ENCODE data around the gene GSS. TPM values are rescaled to one million over a fixed set of nuclear protein-coding genes. Genes with fewer than 3 reads are reported as not detected.

GSS gene
- total and polyA plus RNA-seq, 8 donors = 18.1 to 199 (median 43.7) TPM

DNA sequence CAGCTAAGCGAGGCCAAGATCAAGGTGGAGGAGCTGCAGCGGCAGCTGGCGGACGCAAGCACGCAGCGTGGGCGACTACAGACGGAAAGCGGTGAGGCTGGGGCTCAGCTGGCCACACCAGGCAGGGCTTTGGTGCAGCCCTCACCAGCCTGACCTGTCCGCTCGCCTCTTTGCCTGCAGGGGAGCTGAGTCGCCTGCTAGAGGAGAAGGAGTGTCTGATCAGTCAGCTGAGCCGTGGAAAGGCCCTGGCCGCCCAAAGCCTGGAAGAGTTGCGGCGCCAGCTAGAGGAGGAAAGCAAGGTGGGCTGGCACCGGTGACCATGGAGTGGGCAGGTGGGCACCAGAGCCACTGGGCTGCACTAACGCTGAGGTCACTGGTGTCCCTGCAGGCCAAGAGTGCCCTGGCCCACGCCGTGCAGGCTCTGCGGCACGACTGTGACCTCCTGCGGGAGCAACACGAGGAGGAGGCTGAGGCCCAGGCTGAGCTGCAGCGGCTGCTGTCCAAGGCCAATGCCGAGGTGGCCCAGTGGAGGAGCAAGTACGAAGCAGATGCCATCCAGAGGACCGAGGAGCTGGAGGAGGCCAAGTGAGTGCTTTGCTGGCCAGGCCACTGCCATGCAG is 42.8 kb upstream of the GSS start:
- H3K36me3 ChIP-seq = peaks cover 67 to 98% (median 96%) of the 10 kb centered on the region in 4 donors
- TF ChIP-seq CTCF (IDR thresholded peaks at IDR 0.05) (no peak), EP300 (IDR thresholded peaks at IDR 0.05) (no peak), POLR2AphosphoS5 (IDR thresholded peaks at IDR 0.05) (no peak), POLR2A (IDR thresholded peaks at IDR 0.05) (no peak)
- intact Hi-C loops (cut with DNase I; ENCODE audit: low total_unique reads) = no loop called here
- no peak for DNase-seq
- H3K27ac ChIP-seq = no peak overlapping the region
- no peak overlapping the region for H3K4me3 ChIP-seq
- H3K27me3 ChIP-seq = no peaks in the 10 kb centered on the region
- H3K4me1 ChIP-seq = peaks cover 10 to 21% (median 12%) of the 10 kb centered on the region in 4 donors
- 88 to 93% (median 92%) methylated on average over 17 to 28 of the region's 28 CpGs for WGBS, 5 donors
- H3K9me3 ChIP-seq = no peaks in the 10 kb centered on the region

DNA sequence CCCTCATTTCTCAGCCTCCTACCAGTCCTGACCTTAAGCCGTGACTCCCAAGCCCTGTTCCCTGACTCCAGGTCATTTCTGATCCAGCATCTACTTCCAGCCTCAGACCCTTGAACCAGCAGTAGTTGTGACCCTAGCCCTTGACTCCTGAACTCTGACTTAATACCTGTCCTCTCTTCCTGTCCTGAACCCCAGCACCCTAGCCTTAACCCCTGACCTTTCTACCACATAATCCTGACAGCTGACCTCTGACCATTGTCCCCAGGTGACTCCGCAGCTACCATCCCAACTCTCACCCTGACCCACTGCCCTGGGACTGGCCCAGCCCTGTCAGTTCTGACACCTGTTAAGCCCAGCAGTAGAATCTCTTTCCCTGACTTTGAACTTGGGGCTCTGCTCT is 42.2 kb upstream of the GSS start:
- Histone ChIP-seq H3K27ac (no peak overlapping the region), H3K36me3 (peaks cover 62 to 98% (median 96%) of the 10 kb centered on the region in 4 donors), H3K4me1 (peaks cover 10 to 21% (median 12%) of the 10 kb centered on the region in 4 donors), H3K4me3 (peak overlapping the region in 1 of 4 donors; percentile 3), H3K27me3 (no peaks in the 10 kb centered on the region), H3K9me3 (no peaks in the 10 kb centered on the region)
- 64 to 90% (median 70%) methylated on average over 2 of the region's 2 CpGs for WGBS, 5 donors
- DNase-seq = no peak
- TF ChIP-seq POLR2AphosphoS5 (IDR thresholded peaks at IDR 0.05) (no peak), CTCF (IDR thresholded peaks at IDR 0.05) (no peak), POLR2A (IDR thresholded peaks at IDR 0.05) (no peak), EP300 (IDR thresholded peaks at IDR 0.05) (no peak)
- intact Hi-C loops (cut with DNase I; ENCODE audit: low total_unique reads) = no loop called here

- Histone ChIP-seq H3K36me3 (peaks cover 57 to 94% (median 91%) of the 10 kb centered on the region in 4 donors), H3K4me1 (peaks cover 10 to 21% (median 12%) of the 10 kb centered on the region in 4 donors), H3K27me3 (no peaks in the 10 kb centered on the region), H3K9me3 (no peaks in the 10 kb centered on the region), H3K27ac (no peak overlapping the region), H3K4me3 (peak overlapping the region in 2 of 4 donors; percentile 3 to 19)
- intact Hi-C loops (cut with DNase I; ENCODE audit: low total_unique reads) = no loop called here
- TF ChIP-seq POLR2AphosphoS5 (IDR thresholded peaks at IDR 0.05) = peak in 1 of 3 donors; percentile 39
- TF ChIP-seq POLR2A (IDR thresholded peaks at IDR 0.05) = no peak
- DNase-seq = peak; percentile 65 to 92
- 22 to 56% (median 28%) methylated on average over 27 to 39 of the region's 39 CpGs for WGBS, 5 donors
Measured at GRCh38 chr20:34997131-34997561, 41.5 kb upstream of the GSS start.

DNA sequence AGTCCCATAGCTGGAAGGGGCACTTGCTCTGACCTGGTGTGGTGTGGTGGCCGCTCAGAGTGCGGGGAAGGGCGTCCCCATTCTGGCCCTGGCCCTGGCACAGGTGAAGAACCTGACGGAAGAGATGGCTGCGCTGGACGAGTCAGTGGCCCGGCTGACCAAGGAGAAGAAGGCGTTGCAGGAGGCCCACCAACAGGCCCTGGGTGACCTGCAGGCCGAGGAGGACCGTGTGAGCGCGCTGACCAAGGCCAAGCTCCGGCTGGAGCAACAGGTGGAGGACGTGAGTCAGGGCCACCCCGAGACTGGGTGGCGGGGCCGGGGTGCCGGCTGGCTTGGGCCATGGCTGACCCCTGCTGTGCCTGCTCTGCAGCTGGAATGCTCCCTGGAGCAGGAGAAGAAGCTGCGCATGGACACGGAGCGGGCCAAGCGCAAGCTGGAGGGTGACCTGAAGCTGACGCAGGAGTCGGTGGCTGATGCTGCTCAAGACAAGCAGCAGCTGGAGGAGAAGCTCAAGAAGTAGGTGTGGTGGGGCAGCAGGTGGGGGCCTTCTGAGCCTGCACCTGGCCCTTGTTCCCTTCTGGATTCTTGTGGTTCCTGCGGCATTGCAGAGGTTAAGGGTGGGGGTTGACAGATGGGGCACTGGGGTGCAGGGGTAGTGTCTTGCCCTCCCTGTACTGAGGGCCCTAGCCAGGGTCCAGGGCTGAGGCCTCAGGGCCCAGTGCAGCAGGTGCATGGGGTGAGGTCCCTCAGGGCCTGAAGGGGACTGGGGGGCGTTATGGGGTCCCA is 40.8 kb upstream of the GSS start:
- no peak for TF ChIP-seq POLR2AphosphoS5 (IDR thresholded peaks at IDR 0.05)
- TF ChIP-seq POLR2A (IDR thresholded peaks at IDR 0.05) = no peak
- no peak for TF ChIP-seq CTCF (IDR thresholded peaks at IDR 0.05)
- TF ChIP-seq EP300 (IDR thresholded peaks at IDR 0.05) = no peak
- no peak overlapping the region for H3K4me3 ChIP-seq
- 93 to 95% (median 95%) methylated on average over 18 to 26 of the region's 26 CpGs for WGBS, 5 donors
- no peaks in the 10 kb centered on the region for H3K27me3 ChIP-seq
- H3K4me1 ChIP-seq = peaks cover 10 to 21% (median 12%) of the 10 kb centered on the region in 4 donors
- H3K27ac ChIP-seq = no peak overlapping the region
- H3K36me3 ChIP-seq = peaks cover 50 to 87% (median 84%) of the 10 kb centered on the region in 4 donors
- H3K9me3 ChIP-seq = no peaks in the 10 kb centered on the region
- intact Hi-C loops (cut with DNase I; ENCODE audit: low total_unique reads) = no loop called here
- no peak for DNase-seq

All from stomach (tissue), 9 donors.